ENCODE measurements around the gene EFNB3.
A peak's percentile ranks its signal among the peaks of the same experiment; 100 is the strongest.

The EFNB3 gene

DNA sequence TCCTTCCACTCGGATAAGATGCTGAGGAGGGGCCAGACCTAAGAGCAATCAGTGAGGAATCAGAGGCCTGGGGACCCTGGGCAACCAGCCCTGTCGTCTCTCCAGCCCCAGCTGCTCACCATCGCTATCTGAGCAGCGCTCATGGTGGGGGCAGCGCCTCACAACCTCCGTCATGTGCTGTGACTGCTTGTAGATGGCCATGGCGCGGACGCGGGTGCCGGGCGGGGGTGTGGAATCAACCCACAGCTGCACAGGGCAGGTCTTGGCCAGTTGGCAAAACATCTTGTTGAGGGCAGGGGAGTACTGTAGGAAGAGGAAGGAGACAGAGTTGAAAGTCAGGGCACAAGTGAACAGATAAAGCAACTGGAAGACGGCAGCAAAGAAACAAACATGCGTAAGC lies 30.1 kb upstream of the EFNB3 start:
- TF ChIP-seq, protein P1, sequence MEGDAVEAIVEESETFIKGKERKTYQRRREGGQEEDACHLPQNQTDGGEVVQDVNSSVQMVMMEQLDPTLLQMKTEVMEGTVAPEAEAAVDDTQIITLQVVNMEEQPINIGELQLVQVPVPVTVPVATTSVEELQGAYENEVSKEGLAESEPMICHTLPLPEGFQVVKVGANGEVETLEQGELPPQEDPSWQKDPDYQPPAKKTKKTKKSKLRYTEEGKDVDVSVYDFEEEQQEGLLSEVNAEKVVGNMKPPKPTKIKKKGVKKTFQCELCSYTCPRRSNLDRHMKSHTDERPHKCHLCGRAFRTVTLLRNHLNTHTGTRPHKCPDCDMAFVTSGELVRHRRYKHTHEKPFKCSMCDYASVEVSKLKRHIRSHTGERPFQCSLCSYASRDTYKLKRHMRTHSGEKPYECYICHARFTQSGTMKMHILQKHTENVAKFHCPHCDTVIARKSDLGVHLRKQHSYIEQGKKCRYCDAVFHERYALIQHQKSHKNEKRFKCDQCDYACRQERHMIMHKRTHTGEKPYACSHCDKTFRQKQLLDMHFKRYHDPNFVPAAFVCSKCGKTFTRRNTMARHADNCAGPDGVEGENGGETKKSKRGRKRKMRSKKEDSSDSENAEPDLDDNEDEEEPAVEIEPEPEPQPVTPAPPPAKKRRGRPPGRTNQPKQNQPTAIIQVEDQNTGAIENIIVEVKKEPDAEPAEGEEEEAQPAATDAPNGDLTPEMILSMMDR (conservative IDR thresholded peaks at IDR 0.05; ENCODE audit: low read depth, low read length): no peak
- H3K4me3 ChIP-seq (ENCODE audit: low read length): no peak overlapping the region
- DNase-seq (ENCODE audit: low read depth): no peak

DNA sequence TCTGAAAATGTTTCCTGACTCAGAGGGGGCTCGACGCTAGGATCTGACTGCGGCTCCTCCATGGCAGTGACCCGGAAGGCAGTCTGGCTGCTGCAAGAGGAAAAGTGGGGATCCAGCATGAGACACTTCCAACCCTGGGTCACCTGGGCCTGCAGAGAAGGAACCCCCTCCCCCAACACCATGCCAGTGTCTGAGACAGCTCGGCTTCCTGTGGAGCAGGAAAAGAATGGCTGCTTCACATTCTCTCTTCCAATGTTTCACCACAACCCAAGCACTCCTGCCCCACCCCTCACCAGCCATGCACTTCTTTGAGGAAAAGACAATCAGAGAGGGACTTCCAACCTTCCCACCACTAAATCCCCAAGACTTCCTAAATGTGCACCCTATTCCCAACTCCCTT lies 28.5 kb upstream of the EFNB3 start:
- TF ChIP-seq, protein P1 (conservative IDR thresholded peaks at IDR 0.05; ENCODE audit: low read depth, low read length): no peak
- no peak overlapping the region for H3K4me3 ChIP-seq (ENCODE audit: low read length)

DNA sequence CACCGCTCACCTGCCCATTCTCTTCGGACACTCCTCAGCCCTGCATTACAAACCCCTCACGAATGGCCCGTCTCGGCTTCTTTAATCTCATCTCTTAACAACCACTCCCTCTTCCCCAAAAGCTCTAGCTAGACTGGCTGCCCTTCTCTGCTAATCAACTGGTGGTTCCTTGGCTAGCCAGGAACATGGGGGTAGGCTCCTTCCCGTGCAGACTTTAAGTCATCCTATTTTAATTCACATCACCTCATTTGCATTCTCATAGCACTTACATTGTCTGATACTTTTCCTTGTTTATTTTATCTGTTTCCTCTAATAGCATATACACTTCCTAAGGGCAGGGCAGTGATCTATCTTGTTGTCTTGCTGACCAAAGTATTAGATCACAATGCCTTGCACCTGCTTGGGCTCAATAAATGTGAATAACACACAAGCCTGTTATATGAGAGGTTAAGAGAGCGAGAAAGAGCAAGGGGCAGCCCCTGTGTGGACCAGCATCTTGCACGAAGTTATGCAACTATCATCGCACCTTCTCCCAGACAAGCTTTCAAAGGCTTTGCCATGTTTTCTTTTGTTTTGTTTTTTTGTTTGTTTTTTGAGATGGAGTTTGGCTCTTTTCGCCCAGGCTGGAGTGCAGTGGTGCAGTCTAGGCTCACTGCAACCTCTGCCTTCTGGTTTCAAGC lies 27.5 kb upstream of the EFNB3 start:
- DNase-seq (ENCODE audit: low read depth): no peak
- TF ChIP-seq, protein P1 (conservative IDR thresholded peaks at IDR 0.05; ENCODE audit: low read depth, low read length): no peak

More for the DNA sequence above, 28.5 kb upstream of the EFNB3 start:
- DNase-seq (ENCODE audit: low read depth): no peak

DNA sequence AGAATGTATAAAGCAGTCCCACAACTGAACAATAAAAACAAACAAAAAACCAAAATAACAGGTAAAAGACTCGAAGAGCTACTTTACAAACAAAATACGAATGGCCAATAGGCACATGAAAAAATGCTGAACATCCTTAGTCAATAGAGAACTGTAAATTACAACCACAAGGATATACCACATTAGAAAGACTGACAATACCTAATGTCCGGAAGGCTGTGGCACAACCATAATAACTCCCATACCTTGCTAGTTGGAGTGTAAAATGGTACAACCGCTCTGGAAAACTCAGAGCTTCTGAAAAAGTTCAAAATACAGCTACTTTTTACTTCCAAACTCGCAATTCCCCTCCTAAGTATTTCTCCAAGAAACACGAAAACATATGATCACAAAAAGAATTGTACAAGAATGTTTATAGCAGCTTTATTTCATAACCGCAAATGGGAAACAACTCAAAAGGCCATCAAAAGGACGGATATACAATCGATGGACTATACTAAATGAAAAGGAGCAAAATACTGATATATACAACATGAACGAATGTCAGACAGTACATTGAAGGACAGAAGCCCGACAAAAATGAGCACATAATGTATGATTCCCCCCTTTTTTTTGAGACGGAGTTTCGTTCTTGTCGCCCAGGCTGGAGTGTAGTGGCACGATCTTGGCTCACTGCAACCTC lies 20.0 kb upstream of the EFNB3 start:
- TF ChIP-seq, protein P1 (conservative IDR thresholded peaks at IDR 0.05; ENCODE audit: low read depth, low read length): no peak
- H3K4me3 ChIP-seq (ENCODE audit: low read length): peak overlapping the region; percentile 97
- no peak for DNase-seq (ENCODE audit: low read depth)

More for the DNA sequence above, 27.5 kb upstream of the EFNB3 start:
- no peak overlapping the region for H3K4me3 ChIP-seq (ENCODE audit: low read length)

DNA sequence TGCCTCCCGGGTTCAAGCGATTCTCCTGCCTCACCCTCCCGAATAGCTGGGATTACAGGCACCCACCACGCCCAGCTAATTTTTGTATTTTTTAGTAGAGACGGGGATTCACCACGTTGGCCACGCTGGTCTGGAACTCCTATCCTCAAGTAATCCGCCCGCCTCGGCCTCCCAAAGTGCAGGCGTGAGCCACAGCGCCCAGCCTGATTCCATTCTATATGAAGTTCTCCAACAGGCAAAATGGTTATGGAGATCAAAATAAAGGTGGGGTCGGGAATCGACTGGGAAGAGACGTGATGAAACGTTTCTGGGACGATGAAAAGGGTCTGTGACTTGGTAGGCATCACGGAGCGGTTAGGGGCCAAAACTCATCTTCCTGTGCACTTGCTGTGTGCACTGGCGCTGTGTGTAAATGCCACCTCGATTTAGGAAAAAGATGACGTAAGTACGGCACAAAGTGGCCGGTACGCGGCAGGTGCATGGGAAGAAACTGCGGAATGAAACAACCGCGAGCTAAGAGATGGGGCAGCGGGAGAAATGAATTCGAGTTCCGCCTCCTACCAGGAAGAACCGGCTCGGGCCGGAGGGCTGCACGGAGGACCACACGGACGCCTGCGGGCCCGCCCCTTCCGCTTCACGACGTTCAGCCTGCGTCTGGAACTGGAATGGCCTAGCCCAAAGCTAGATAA lies 19.3 kb upstream of the EFNB3 start:
- TF ChIP-seq, protein P1 (conservative IDR thresholded peaks at IDR 0.05; ENCODE audit: low read depth, low read length): no peak
- H3K4me3 ChIP-seq (ENCODE audit: low read length): peak overlapping the region; percentile 97
- peak; percentile 75 for DNase-seq (ENCODE audit: low read depth)

DNA sequence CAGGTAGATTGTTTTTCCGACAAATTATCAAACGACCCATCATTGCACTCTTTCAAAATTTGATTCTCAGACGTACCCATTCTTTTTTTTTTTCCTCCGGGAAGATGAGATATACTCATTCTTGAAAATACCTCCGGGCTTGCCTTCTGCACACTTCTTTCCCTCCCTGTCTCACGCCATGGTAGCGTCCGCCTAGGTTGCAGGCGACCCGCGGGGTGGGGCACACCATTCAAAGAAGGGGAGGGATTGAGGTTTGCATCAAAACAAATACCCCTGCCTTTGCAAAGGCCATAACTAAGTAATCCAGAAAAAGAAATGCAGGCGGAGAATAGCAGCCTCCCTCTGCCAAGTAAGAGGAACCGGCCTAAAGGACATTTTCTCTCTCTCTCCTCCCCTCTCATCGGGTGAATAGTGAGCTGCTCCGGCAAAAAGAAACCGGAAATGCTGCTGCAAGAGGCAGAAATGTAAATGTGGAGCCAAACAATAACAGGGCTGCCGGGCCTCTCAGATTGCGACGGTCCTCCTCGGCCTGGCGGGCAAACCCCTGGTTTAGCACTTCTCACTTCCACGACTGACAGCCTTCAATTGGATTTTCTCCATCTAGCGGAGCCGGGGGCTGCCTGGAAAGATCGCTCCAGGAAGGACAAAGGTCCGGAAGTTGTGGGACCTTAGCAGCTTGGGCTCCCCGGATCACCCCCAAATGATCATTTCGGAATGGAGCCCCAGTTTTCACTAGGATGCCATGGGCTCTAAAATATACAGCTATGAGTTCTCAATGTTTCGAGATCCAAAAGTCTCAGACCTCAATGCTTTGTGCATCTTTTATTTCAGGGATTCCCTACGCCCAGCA lies 18.6 kb upstream of the EFNB3 start:
- DNase-seq (ENCODE audit: low read depth): peak; percentile 47
- TF ChIP-seq, protein P1 (conservative IDR thresholded peaks at IDR 0.05; ENCODE audit: low read depth, low read length): no peak
- peak overlapping the region; percentile 97 for H3K4me3 ChIP-seq (ENCODE audit: low read length)
